GM04503 (cell line): ENCODE measurements around the gene LRRC74B.

Source experiments
- DNase-seq: peaks from one replicate; pipeline ENCODE4 v3.0.0-alpha.2; 2012; ENCODE audit warnings: low read depth

LRRC74B gene

DNA sequence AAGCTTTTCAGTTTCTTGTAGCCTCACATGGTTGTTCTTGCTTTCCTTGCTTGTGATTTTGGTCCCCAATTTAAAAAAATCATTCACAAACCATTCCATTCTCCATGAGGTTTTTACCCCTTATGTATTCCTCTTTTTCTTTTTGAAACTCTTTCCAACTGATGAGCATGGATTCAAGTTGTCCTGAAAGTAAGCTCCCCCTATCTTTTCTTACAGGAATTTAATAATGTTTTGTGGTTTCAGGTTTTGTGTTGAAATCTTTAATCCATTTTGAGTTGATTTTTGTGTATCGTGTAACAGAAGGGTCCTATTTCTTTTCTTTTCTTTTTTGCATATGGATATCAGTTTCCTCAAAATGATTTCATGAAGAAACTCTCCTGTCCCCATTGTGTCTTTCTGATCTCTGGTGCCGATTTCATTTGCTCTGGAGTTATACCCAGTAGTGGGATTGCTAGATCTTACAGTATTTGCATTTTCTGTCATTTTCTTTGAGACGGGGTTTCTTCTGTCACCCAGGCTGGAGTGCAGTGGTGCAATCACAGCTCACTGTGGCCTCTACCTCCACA lies 58.5 kb downstream of the LRRC74B start:
- no peak for DNase-seq

DNA sequence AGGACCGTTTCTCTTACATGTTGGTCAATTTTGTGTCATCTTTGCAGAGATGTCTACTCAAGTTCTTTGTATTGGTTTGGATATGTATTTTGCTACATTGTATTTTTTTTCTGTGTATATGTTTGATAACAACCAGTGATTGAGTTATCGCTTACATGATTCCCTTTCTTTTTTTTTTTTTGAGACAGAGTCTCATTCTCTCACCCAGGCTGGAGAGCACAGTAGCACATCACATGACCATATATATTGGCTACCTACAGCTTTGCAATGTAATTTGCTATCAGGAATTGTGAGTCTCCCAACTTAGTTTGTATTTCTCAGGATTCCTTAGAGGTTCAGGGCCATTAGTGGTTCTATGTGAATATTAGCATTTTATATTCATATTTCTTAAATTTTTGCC lies 59.5 kb downstream of the LRRC74B start:
- no peak for DNase-seq

- no peak for DNase-seq
Measured at GRCh38 chr22:21106000-21106399, 60.3 kb downstream of the LRRC74B start.

DNA sequence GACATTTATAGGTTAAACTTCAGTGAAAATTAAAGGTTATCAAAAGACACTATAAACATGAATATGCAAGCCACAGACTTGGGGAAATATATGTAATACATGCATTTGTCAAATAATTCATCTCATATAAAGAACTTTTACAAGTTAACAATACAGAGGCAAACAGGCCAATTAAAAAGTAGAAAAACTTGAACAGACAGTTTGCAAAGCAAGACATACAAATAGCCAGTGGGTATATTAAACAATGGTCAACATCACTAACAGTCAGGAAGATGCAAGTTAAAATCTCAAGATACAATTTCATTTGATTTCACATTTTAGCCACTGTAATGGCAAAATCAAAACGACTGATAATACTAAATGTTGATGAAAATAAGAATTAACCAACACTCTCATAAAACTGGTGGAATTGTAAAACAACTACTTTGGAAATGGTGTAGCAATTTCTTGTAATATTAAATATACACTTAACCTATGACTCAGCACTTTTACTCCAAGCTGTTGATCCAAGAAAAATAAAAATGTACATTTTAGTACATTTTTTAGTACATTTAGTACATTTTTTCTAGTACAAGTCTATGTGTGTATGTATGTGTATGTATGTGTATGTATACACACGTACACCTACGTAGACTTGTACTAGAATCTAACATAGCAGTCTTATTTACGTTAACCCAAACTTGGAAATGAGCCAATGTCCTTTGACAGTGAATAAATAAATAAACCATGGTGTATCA lies 62.8 kb downstream of the LRRC74B start:
- DNase-seq: no peak
